Activated CD8-positive, alpha-beta memory T cell treated with anti-CD3 and anti-CD28 coated beads, Interleukin-2, amount 50 U/mL, for 1 hour (primary cell): ENCODE measurements around the gene NHEJ1.
A peak's percentile ranks its signal among the peaks of the same experiment; 100 is the strongest.

Experiments
- DNase-seq: peaks from one replicate; pipeline ENCODE4 v3.0.0-alpha.2; 2020; ENCODE audit errors: extremely low read depth

Gene NHEJ1

DNA sequence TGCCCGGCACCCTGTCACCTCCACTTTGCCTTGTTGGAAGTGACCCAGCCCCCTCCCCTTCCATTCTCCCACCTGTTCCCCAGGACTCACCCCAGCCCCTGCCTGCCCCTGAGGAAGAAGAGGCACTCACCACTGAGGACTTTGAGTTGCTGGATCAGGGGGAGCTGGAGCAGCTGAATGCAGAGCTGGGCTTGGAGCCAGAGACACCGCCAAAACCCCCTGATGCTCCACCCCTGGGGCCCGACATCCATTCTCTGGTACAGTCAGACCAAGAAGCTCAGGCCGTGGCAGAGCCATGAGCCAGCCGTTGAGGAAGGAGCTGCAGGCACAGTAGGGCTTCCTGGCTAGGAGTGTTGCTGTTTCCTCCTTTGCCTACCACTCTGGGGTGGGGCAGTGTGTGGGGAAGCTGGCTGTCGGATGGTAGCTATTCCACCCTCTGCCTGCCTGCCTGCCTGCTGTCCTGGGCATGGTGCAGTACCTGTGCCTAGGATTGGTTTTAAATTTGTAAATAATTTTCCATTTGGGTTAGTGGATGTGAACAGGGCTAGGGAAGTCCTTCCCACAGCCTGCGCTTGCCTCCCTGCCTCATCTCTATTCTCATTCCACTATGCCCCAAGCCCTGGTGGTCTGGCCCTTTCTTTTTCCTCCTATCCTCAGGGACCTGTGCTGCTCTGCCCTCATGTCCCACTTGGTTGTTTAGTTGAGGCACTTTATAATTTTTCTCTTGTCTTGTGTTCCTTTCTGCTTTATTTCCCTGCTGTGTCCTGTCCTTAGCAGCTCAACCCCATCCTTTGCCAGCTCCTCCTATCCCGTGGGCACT, 21.9 kb upstream of the NHEJ1 start:
- no peak for DNase-seq

DNA sequence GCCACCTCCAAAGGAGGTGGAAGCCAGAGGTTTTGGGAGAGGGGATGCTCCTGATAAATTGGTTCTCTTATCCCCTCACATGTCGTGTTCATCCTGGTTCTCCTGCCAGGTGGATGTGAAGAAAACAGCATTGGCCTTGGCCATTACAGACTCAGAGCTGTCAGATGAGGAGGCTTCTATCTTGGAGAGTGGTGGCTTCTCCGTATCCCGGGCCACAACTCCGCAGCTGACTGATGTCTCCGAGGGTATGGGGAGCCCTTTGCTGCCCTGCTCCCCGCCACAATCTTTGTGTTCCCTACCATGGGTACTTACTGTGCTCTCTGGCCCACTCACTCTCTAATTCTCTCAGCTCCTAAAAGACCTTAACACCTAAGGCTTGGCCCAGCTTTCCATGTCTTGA, 20.9 kb upstream of the NHEJ1 start:
- no peak for DNase-seq

DNA sequence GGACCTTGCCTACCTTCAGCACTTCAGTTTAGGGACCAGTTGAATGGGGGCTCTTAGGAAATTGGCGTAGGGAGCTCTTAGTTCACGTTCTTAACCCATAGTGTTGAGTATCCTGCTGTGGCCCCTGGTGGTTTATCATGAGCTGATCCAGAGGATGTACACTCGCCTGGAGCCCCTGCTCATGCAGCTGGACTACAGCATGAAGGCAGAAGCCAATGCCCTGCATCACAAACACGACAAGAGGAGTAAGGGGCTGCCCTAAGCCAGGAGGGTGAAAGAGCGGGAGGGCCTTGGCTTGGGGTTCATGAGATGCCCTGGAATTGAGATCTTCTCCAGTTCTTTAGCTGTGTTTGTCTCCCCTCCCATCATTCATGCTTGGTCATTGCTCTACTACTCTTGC, 20.3 kb upstream of the NHEJ1 start:
- no peak for DNase-seq

DNA sequence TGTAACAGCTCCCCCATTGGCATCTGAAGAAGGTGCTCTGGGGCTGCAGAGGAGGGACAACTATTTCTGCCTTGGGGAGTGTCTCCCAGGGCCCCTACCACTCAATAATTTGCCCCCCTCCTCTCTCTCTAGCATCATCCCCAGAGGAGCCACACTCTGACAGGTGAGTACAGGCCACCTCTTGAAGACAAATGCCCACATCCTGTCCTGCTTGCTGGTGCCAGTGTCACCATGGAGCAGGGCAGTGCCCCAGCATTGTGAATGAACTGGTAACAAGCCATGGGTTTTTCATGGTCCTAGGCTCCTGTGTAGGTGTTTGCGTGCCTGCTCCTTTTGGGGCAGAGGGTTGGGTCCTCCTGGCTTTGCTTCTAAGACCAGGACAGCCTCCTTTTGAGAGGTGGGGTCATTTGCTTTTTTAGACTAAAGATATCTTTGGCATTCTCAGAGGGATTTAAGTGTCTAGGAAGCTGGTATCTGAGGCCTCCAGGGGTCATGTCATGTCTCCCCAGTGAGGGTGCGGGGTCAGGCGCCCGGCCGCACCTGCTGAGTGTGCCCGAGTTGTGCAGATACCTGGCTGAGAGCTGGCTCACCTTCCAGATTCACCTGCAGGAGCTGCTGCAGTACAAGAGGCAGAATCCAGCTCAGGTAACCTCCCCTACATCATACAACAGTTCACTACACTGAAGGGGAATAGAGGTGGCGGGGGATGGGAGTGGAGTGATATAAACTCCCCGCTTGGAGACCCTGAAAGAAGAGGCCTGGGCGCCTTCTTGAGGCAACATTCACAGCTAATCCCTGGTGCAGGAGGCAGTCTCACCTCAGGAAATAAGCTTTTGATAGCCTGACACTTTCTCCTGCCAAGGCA, 19.2 kb upstream of the NHEJ1 start:
- DNase-seq: no peak

- no peak for DNase-seq
Measured at GRCh38 chr2:219178377-219179175, 18.0 kb upstream of the NHEJ1 start.

DNA sequence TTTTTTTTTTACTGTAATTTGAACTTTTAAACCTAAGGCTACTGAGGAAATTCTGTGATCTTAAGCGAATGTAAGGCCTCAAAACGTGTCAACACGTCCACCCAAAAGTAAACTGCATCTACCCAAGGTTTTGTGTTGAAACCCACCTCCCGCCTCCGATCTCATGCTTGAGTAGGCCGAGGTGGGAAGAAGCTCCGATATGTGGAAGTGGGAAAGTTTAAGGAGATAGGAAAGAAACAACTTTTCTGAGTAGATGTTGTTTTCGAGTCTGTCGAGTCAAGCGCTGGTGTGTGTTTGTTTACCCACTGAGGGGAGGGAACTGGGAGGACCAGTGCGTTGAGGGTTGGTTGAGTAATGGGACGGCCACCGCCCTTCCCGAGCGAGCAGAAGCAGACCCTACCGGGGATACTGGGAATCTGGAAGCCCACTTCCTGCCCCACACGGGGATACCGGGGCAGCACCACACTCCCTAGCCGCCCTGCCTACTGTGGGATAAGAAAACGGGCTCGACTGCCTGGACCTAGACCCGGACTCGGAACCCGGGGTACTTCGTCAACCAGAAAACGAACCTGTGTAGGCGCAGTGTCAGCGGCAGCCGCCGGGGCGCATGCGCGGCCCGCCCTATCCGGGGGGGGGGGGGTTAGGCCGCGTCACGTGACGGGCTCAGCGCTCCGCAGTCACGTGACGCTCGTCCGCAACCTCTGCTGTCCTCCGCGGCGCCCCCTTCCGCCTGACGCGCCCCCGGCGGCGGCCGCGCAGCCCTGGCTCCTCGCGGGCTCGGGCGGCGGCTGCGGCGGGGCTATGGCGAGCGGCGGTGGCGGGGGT, 17.1 kb upstream of the NHEJ1 start, which contains the start of gene RETREG2:
RETREG2 (plus strand) TSS at position 724 of the 825 bp plus-strand sequence; CDS start at position 802, 78 bp downstream.
- peak; percentile 66 for DNase-seq

GRCh38 chr2:219176818-219177551, 16.4 kb upstream of the NHEJ1 start, which contains the start of gene CNPPD1:
CNPPD1 (minus strand) TSS chr2:219176925; CDS start chr2:219176828, 97 bp downstream.
- peak; percentile 40 for DNase-seq

GRCh38 chr2:219175928-219176817, 15.6 kb upstream of the NHEJ1 start:
- DNase-seq: no peak

DNA sequence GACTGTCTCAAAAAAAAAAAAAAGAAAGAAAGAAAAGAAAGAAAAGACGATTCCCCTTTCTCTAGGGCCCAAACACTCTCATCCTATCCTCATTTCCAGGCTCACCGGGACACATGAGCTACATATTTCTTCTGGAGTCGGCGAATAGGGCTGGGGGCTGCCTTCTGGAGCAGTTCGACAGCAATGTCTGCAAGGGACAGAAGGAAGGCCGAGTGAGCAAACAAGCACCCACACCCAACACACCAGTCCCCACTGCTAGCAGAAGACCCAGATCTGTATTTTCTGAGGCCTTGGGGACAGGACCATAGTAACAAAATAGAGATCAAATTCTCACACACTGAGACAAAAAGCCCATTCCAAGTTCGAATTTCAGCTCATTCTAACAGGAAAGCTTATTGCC, 14.9 kb upstream of the NHEJ1 start:
- DNase-seq: no peak

- no peak for DNase-seq
Measured at GRCh38 chr2:219174801-219175200, 14.2 kb upstream of the NHEJ1 start.

DNA sequence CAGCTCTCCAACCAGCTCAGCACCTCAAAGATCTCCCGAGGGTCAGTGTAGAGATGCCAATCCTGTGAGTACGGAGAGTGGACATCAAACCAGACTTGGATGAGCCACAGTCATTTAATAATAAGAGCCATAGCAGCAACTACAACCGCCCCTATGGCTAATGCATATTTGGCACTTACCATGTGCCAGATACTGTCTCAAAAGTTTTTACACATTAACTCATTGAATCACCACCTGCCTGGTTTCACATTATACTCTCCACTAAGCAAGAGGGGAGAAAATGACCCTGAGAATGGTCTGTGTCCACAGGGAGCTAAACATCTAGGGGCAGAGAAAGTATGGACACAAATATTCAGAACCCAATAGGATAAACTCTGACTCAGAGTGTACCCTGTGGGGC, 13.5 kb upstream of the NHEJ1 start:
- DNase-seq: no peak

- no peak for DNase-seq
Measured at GRCh38 chr2:219173176-219173575, 12.6 kb upstream of the NHEJ1 start.

DNA sequence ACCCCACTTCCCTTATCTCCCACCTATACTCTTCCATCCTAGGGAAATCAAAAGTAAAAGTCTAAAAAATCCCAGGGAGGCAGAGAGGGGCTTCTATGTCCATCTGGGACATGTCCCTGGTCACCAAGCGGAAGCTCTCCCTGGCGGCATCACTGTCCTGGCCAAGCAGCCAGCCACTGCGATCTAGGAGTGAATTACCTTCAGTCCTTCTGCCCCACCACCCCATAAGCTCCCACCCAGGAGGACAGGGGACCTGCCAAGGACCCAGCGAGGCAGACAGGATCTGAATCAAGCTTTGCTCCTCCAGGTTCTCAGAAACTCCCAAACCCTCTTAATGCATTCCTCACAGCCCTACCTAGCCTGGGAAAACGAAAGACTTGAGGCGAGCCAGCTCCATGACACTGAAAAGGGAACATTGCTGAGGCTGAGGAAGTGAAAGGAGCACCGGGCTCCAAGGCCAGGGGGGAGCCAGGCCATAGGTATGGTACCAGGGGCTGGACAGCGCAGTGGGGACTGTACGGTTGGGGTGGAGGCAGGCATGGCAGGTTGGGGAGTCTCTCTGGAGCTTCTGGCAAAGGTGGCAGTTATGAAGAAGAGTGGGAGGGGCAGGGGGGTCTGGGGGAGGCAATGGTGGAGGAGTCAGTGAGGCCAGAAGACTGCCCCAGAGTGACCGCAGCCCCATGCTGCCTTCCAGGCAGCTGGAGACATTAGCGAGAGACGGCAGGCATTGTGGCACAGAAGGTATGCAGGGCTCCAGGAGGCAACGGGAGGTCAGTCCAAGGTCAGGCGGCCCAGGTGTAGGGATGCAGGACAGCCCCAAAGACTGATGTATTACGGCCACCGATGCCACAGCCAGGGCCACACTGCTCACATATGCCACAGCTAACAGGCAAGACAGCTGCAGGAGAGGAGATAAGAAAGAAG, 11.9 kb upstream of the NHEJ1 start:
- no peak for DNase-seq

DNA sequence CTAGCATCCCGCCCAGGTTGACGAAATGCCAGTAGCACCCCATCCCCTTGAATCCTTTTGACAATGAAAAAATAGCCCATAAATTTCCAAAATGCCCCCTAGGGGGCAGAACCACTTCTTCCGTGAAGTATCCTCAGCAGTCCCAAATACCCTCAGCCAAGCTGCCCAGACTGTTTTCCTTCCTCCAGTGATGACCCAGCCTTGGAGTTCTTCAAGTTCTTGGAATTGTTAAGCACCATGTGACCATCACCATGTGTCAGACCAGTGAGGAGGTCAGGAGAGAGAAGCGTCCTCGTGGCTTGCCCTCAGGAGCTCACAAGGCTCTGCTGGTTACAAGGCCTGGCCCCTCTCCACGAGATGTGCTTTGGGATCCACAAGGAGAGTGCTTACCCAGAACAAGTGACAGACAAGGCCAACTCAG, 10.6 kb upstream of the NHEJ1 start:
- no peak for DNase-seq

GRCh38 chr2:219169930-219170654, 9.5 kb upstream of the NHEJ1 start, which contains the start of gene SLC23A3:
SLC23A3 (minus strand) TSS chr2:219170029; CDS start chr2:219169984, 45 bp downstream.
- DNase-seq: no peak

GRCh38 chr2:219168932-219169331, 8.3 kb upstream of the NHEJ1 start:
- no peak for DNase-seq

- DNase-seq: no peak
Measured at GRCh38 chr2:219168526-219168925, 7.9 kb upstream of the NHEJ1 start.
